Neuronal stem cell (in vitro differentiated cells): ENCODE data around the gene SMPD3.

Source experiments
- DNase-seq: peaks from one replicate; pipeline ENCODE4 v3.0.0-alpha.2; 2013; ENCODE audit warnings: low spot score
- H2AFZ ChIP-seq: one replicate; pipeline ENCODE4 v1.6.1; 2013; ENCODE audit warnings: mild to moderate bottlenecking, low read length, inconsistent platforms
- H2AK5ac ChIP-seq: 2 replicates; pipeline ENCODE4 v1.6.1; 2013; ENCODE audit warnings: low read depth, mild to moderate bottlenecking, inconsistent platforms, low read length, moderate library complexity, mixed read lengths
- H2BK120ac ChIP-seq: 2 replicates; pipeline ENCODE4 v1.6.1; 2013; ENCODE audit warnings: low read depth, mild to moderate bottlenecking, inconsistent platforms, low read length, moderate library complexity, mixed read lengths
- H2BK12ac ChIP-seq: one replicate; pipeline ENCODE4 v1.6.1; 2013; ENCODE audit warnings: low read length, inconsistent platforms
- H2BK15ac ChIP-seq: 2 replicates; pipeline ENCODE4 v1.6.1; 2013; ENCODE audit warnings: mild to moderate bottlenecking, low read length, inconsistent platforms, mixed read lengths
- H2BK5ac ChIP-seq: one replicate; pipeline ENCODE4 v1.6.1; 2013; ENCODE audit warnings: inconsistent platforms, mild to moderate bottlenecking, low read length, moderate library complexity
- H3K14ac ChIP-seq: one replicate; pipeline ENCODE4 v1.6.1; 2013; ENCODE audit warnings: low read length, inconsistent platforms
- H3K18ac ChIP-seq: 2 replicates; pipeline ENCODE4 v1.6.1; 2013; ENCODE audit warnings: low read length, inconsistent platforms
- H3K23ac ChIP-seq: 2 replicates; pipeline ENCODE4 v1.6.1; 2013; ENCODE audit warnings: low read depth, mild to moderate bottlenecking, mixed read lengths, low read length, inconsistent platforms; ENCODE audit not compliant: poor library complexity
- H3K27ac ChIP-seq: replicated peaks from 3 replicates; pipeline ENCODE4 v1.5.1; 2013; ENCODE audit warnings: low read length, inconsistent platforms
- H3K27me3 ChIP-seq, 3 experiments: 2 replicates each; pipeline ENCODE4 v1.6.1; 2013; ENCODE audit warnings: low read length in 3 of 3, mild to moderate bottlenecking in 2 of 3, inconsistent platforms in 1 of 3, low read depth in 1 of 3, mixed read lengths in 1 of 3, moderate library complexity in 1 of 3; ENCODE audit not compliant: control insufficient read depth in 3 of 3, insufficient read depth in 3 of 3
- H3K36me3 ChIP-seq, 2 donors: replicated peaks in 1 of 2; 2 replicates each; pipeline ENCODE4 v1.6.1; 2013; ENCODE audit warnings: low read length in 2 of 2; ENCODE audit not compliant: control insufficient read depth in 2 of 2, insufficient read depth in 2 of 2
- H3K4ac ChIP-seq: 2 replicates; pipeline ENCODE4 v1.6.1; 2013; ENCODE audit warnings: inconsistent platforms, mild to moderate bottlenecking, low read length, moderate library complexity
- H3K4me1 ChIP-seq, 2 donors: 1 replicate in 1 of 2; 2 replicates in 1 of 2; pipeline ENCODE4 v1.6.1; 2013; ENCODE audit warnings: low read length in 2 of 2, low read depth in 1 of 2; ENCODE audit not compliant: control insufficient read depth in 2 of 2, insufficient read depth in 1 of 2
- H3K4me2 ChIP-seq: one replicate; pipeline ENCODE4 v1.6.1; 2013; ENCODE audit warnings: mild to moderate bottlenecking, low read length, inconsistent platforms; ENCODE audit not compliant: insufficient read depth, poor library complexity, severe bottlenecking
- H3K4me3 ChIP-seq, 2 donors: 2 replicates each; pipeline ENCODE4 v1.5.1; 2013; ENCODE audit warnings: low read length in 2 of 2, mild to moderate bottlenecking in 2 of 2, inconsistent platforms in 1 of 2, moderate library complexity in 1 of 2
- H3K79me1 ChIP-seq: one replicate; pipeline ENCODE4 v1.6.1; 2013; ENCODE audit warnings: low read depth, mild to moderate bottlenecking, inconsistent platforms, low read length, moderate library complexity
- H3K9ac ChIP-seq: one replicate; pipeline ENCODE4 v1.6.1; 2013; ENCODE audit warnings: mild to moderate bottlenecking, low read depth, low read length, inconsistent platforms; ENCODE audit not compliant: poor library complexity
- H3K9me3 ChIP-seq, 2 donors: replicated peaks in 1 of 2; 2 replicates each; pipeline versions ENCODE3 to v1.6.1; 2013; ENCODE audit warnings: low read length in 2 of 2, mild to moderate bottlenecking in 2 of 2, inconsistent platforms in 1 of 2, low read depth in 1 of 2, mixed read lengths in 1 of 2, moderate library complexity in 1 of 2; ENCODE audit not compliant: control insufficient read depth in 2 of 2, insufficient read depth in 1 of 2
- H4K8ac ChIP-seq: one replicate; pipeline ENCODE4 v1.6.1; 2013; ENCODE audit warnings: low read depth, mild to moderate bottlenecking, inconsistent platforms, low read length, moderate library complexity
- H4K91ac ChIP-seq: one replicate; pipeline ENCODE4 v1.6.1; 2013; ENCODE audit warnings: low read length, low read depth, mild to moderate bottlenecking, inconsistent platforms; ENCODE audit not compliant: poor library complexity
- WGBS, 2 donors: extraction: QIAGEN DNeasy Blood & Tissue Kit; methylation state at CpG; one replicate each; pipeline ENCODE4 v1.1.7; 2013; ENCODE audit warnings: missing lambda C conversion rate in 2 of 2, mixed read lengths in 1 of 2; ENCODE audit not compliant: insufficient read length in 2 of 2, insufficient replicate concordance in 1 of 2; ENCODE audit errors: extremely low coverage in 2 of 2; 5-methylcytosine and 5-hydroxymethylcytosine counted together

SMPD3 gene

DNA sequence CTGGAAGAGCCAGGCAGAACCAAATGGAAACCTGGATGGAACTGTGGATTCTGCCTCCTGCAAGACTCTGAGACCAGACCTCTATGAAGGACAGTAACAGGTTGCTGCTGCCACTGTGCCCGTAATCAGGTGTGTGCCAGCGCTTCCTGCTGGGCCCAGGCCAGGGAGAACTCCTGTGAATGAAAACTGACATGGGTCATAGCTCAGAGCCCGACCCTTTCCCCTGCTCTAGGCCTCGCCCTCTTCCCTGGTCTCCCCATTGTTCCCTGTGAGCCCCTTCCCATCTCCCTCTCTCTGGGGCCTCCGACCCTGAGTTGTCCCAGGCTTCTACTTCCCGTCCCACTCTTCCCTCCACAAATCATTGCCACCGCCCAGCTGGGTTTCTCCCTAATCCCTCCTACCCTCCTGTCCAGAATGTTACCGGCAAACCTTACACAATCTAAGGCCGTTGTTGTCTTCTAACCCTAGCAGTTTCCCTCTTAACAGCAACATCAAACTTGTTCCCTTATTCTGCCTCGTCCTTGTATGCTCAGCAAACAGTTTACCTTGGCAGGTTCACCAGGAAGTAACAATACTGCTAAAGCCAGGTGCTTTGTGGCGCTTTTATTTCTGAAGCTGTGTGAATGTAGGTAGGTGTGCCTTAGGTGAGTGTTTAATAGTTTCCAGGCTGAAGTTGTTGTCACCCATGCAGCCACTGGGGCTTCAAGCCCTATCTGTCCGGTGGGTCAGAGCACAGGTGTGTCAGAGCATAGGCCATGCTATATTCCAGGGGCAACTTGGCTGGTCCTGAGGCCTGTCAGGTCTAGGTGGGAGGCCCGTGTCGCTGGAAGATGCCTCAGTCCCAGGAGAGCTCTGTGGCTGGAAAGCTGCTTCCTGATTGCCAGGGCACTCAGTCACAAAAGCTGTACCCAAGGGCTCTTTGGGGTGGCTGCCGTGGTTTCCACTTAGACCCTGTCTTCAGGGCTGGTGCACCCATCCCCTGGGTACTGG lies 32.0 kb downstream of the SMPD3 start:
- no CpG with 5 or more reads among the region's 15 CpGs for WGBS, 2 donors

DNA sequence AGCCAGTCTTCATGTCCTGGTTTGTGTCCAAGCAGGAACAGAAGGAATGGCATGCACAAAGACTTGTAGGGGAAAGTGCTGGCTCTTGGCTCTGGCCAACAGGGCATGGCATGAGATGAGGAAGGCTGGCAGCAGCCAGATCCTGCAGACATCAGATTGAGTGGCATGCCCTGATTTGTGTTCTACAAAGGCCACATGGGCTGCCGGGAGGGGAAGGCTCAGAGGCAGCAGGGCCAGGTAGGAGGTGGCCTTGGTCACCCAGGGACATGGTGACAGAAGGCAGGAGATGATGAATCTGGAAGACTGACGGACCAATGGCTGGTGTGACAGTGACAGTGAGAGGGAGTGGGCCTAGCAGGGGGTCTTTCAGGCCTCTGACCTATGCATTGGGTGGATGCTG lies 33.7 kb downstream of the SMPD3 start:
- H3K4ac ChIP-seq, result no peak overlapping the region
- H2AFZ ChIP-seq, result no peak overlapping the region
- no peak overlapping the region for H2AK5ac ChIP-seq
- H2BK12ac ChIP-seq, result no peak overlapping the region
- no peaks in the 10 kb centered on the region for H3K36me3 ChIP-seq
- no peak overlapping the region for H3K4me3 ChIP-seq
- H3K27ac ChIP-seq, result no peak overlapping the region
- H2BK15ac ChIP-seq, result no peak overlapping the region
- H3K18ac ChIP-seq, result peak overlapping the region; percentile 23
- DNase-seq, result no peak
- H2BK120ac ChIP-seq, result no peak overlapping the region
- no peak overlapping the region for H3K23ac ChIP-seq
- no peak overlapping the region for H3K4me2 ChIP-seq
- H3K14ac ChIP-seq, result no peak overlapping the region
- no peak overlapping the region for H2BK5ac ChIP-seq
- H3K9ac ChIP-seq, result no peak overlapping the region
- peaks cover 0 to 48% (median 0%) of the 10 kb centered on the region in 3 experiments for H3K27me3 ChIP-seq
- no peaks in the 10 kb centered on the region for H3K9me3 ChIP-seq
- H3K4me1 ChIP-seq, result peaks cover 2 to 8% of the 10 kb centered on the region in 2 donors
- no peaks in the 10 kb centered on the region for H3K79me1 ChIP-seq
- H4K91ac ChIP-seq, result peak overlapping the region; percentile 19
- H4K8ac ChIP-seq, result no peak overlapping the region
- WGBS, 2 donors, result no CpG with 5 or more reads among the region's 2 CpGs

More for the DNA sequence above, 32.0 kb downstream of the SMPD3 start:
- H3K4ac ChIP-seq, result no peak overlapping the region
- H2AK5ac ChIP-seq, result no peak overlapping the region
- H2BK5ac ChIP-seq, result no peak overlapping the region
- H4K8ac ChIP-seq, result no peak overlapping the region
- no peak for DNase-seq
- H3K9ac ChIP-seq, result no peak overlapping the region
- no peak overlapping the region for H2BK120ac ChIP-seq
- H3K4me2 ChIP-seq, result no peak overlapping the region
- H2BK15ac ChIP-seq, result no peak overlapping the region
- no peaks in the 10 kb centered on the region for H3K79me1 ChIP-seq
- H3K4me1 ChIP-seq, result peaks cover 2 to 8% of the 10 kb centered on the region in 2 donors
- no peaks in the 10 kb centered on the region for H3K36me3 ChIP-seq
- no peak overlapping the region for H3K23ac ChIP-seq
- no peak overlapping the region for H2BK12ac ChIP-seq
- peaks cover 0 to 55% (median 0%) of the 10 kb centered on the region in 3 experiments for H3K27me3 ChIP-seq
- H3K9me3 ChIP-seq, result no peaks in the 10 kb centered on the region
- no peak overlapping the region for H3K14ac ChIP-seq
- no peak overlapping the region for H3K4me3 ChIP-seq
- no peak overlapping the region for H3K18ac ChIP-seq
- H4K91ac ChIP-seq, result no peak overlapping the region
- no peak overlapping the region for H2AFZ ChIP-seq
- H3K27ac ChIP-seq, result no peak overlapping the region

DNA sequence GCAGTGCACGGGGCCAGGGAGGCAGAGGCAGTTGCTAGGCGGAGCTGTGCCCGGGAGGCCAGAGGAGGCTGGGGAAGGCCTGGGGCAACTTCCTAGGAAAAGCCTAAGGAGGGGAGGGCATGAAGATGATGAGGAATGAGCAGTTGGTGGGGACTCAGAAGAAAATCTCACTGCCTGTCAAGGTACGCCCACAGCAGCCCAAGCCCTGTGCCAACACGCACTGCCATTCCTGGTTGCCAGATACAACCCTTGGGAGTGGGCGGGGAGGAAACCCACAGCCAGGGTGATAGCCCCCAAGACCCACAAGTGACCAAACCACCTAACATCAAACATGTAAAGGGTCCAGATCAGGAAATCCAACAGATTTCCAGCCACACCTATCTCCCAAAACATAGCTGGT lies 36.2 kb downstream of the SMPD3 start:
- peak overlapping the region; percentile 43 for H3K14ac ChIP-seq
- H3K23ac ChIP-seq, result no peak overlapping the region
- no peaks in the 10 kb centered on the region for H3K36me3 ChIP-seq
- no peak overlapping the region for H3K27ac ChIP-seq
- H2BK120ac ChIP-seq, result no peak overlapping the region
- peaks cover 2 to 17% of the 10 kb centered on the region in 2 donors for H3K4me1 ChIP-seq
- H3K4me2 ChIP-seq, result no peak overlapping the region
- H2BK5ac ChIP-seq, result no peak overlapping the region
- no peak overlapping the region for H3K4me3 ChIP-seq
- peaks cover 0 to 38% (median 0%) of the 10 kb centered on the region in 3 experiments for H3K27me3 ChIP-seq
- DNase-seq, result no peak
- H3K9ac ChIP-seq, result no peak overlapping the region
- H3K4ac ChIP-seq, result peak overlapping the region; percentile 31
- H4K91ac ChIP-seq, result no peak overlapping the region
- no peak overlapping the region for H2BK12ac ChIP-seq
- no peak overlapping the region for H4K8ac ChIP-seq
- H2BK15ac ChIP-seq, result no peak overlapping the region
- no peak overlapping the region for H2AFZ ChIP-seq
- no CpG with 5 or more reads among the region's 6 CpGs for WGBS, 2 donors
- no peak overlapping the region for H2AK5ac ChIP-seq
- H3K79me1 ChIP-seq, result no peaks in the 10 kb centered on the region
- H3K18ac ChIP-seq, result peak overlapping the region; percentile 21
- H3K9me3 ChIP-seq, result no peaks in the 10 kb centered on the region

DNA sequence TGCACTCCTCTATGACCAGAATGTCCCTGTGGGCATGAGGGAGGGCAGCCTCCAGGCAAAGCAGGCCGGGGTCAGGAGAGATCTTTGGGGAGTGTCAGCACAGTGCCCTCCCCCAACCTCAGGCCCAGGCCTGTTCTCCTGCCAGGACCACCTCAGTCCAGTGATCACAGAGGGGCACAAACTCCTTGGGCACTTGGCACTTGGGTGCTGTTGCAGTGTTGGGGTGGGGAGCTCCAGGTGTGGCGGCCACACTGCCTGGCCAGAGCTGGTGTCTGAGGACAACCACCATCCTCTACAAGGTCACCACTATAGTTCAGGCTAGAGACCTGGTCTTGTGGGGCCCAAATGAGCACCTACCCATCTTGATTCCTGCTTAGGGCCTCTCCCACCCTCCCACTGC lies 37.2 kb downstream of the SMPD3 start:
- peak overlapping the region; percentile 15 for H2BK5ac ChIP-seq
- H2AFZ ChIP-seq, result no peak overlapping the region
- H4K8ac ChIP-seq, result no peak overlapping the region
- no peak overlapping the region for H3K4me3 ChIP-seq
- no peak overlapping the region for H3K23ac ChIP-seq
- H2AK5ac ChIP-seq, result peak overlapping the region; percentile 41
- H3K27me3 ChIP-seq, result peaks cover 0 to 32% (median 0%) of the 10 kb centered on the region in 3 experiments
- H2BK12ac ChIP-seq, result no peak overlapping the region
- no peak overlapping the region for H3K9ac ChIP-seq
- H4K91ac ChIP-seq, result no peak overlapping the region
- H3K9me3 ChIP-seq, result no peaks in the 10 kb centered on the region
- DNase-seq, result no peak
- peaks cover 9 to 21% of the 10 kb centered on the region in 2 donors for H3K4me1 ChIP-seq
- no peak overlapping the region for H3K27ac ChIP-seq
- H2BK120ac ChIP-seq, result no peak overlapping the region
- H3K18ac ChIP-seq, result peak overlapping the region; percentile 38
- no peaks in the 10 kb centered on the region for H3K79me1 ChIP-seq
- peak overlapping the region; percentile 4 for H3K14ac ChIP-seq
- H3K4me2 ChIP-seq, result no peak overlapping the region
- no peaks in the 10 kb centered on the region for H3K36me3 ChIP-seq
- peak overlapping the region; percentile 57 for H2BK15ac ChIP-seq
- WGBS, 2 donors, result no CpG with 5 or more reads among the region's 2 CpGs
- H3K4ac ChIP-seq, result no peak overlapping the region
